ENCODE data around the gene ATG13.

ATG13 gene

DNA sequence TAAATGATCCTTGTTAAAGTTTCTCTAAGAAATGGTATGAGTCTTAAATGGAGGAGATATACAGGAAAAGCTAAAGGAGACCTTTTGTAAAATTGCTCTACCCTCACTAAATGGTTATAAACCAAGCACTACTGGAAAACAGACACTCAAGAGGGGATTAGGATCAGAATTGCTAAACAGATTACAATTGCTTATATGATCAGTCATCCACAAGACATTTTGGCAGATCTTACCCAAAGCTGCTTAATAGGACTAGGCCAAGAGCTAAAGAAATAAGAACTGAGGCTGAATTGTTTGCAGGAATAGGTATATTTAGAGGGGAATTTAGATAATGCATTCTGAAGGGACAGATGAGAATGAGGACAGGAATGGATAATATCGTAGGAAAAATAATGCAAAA lies 9.8 kb upstream of the ATG13 start:
- no peak overlapping the region for H3K4me3 ChIP-seq (ENCODE audit: low read depth, low read length)
- TF ChIP-seq, protein P1, sequence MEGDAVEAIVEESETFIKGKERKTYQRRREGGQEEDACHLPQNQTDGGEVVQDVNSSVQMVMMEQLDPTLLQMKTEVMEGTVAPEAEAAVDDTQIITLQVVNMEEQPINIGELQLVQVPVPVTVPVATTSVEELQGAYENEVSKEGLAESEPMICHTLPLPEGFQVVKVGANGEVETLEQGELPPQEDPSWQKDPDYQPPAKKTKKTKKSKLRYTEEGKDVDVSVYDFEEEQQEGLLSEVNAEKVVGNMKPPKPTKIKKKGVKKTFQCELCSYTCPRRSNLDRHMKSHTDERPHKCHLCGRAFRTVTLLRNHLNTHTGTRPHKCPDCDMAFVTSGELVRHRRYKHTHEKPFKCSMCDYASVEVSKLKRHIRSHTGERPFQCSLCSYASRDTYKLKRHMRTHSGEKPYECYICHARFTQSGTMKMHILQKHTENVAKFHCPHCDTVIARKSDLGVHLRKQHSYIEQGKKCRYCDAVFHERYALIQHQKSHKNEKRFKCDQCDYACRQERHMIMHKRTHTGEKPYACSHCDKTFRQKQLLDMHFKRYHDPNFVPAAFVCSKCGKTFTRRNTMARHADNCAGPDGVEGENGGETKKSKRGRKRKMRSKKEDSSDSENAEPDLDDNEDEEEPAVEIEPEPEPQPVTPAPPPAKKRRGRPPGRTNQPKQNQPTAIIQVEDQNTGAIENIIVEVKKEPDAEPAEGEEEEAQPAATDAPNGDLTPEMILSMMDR (IDR thresholded peaks at IDR 0.05; ENCODE audit: low read depth, low read length), result no peak

DNA sequence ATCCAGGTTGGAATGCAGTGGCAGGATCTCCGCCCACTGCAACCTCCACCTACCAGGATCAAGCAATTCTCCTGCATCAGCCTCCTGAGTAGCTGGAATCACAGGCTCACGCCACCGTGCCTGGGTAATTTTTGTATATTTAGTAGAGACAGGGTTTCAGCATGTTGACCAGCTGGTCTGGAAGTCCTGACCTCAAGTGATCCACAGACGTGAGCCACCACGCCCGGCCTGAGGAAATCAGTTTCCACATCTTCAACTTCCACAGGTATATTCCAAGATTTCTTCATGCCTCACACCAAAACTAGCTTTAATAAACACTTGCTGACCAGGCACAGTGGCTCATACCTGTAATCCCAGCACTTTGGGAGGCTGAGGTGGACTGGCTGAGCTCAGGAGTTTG lies 8.0 kb upstream of the ATG13 start:
- TF ChIP-seq, protein P1 (IDR thresholded peaks at IDR 0.05; ENCODE audit: low read depth, low read length), result no peak
- no peak overlapping the region for H3K4me3 ChIP-seq (ENCODE audit: low read depth, low read length)

DNA sequence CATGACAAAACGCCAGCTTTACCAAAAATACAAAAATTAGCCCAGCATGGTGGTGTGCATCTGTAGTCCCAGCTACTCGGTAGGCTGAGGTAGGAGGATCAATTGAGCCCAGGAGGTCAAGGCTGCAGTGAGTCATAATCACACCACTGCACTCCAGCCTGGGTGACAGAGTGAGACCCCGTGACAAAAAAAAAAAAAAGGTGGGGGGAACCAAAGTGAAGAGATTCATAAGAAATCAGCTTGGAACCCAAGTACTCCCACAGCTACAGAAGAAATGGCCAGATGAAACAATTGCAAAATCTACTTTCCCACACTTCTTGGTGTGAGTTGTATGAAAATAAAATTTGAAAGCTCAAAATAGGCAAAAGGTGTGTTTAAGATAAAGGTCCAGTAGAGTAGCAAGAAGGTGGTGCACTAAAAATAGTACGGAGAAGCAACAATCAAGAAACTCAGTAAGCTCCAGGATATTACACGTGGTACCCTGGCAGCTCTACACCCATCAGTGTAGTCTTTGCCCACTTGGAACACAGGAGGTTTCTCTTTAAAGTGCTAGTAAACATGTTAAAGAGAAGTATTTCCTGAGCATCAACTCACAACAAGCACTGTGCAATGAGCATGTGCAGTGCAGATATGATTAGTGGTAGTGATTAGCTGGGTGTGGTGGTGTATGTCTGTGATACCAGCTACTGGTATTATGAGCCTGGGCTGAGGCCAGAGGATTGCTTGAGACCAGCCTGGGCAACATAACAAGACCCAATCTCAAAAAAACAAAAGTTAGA lies 5.6 kb upstream of the ATG13 start:
- TF ChIP-seq, protein P1 (IDR thresholded peaks at IDR 0.05; ENCODE audit: low read depth, low read length), result no peak
- no peak overlapping the region for H3K4me3 ChIP-seq (ENCODE audit: low read depth, low read length)

DNA sequence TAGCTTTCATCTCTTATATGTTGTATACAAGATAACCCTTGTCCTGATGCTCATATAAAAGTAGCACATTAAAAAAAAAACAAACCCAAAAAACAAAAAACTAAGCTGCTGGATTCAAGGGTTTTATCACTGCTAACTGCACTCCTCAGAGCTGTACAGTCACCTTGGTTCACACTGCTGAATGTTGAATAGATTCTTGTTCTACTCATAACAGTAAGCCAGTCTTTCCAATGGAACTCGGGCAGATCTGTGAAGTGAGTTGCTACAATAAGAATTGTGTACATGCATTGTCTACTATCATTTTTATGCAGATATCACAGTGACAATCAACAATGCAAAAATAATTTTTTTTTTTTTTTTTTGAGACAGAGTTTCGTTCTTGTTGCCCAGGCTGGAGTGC lies 5.0 kb upstream of the ATG13 start:
- H3K4me3 ChIP-seq (ENCODE audit: low read depth, low read length), result no peak overlapping the region
- TF ChIP-seq, protein P1 (IDR thresholded peaks at IDR 0.05; ENCODE audit: low read depth, low read length), result no peak

DNA sequence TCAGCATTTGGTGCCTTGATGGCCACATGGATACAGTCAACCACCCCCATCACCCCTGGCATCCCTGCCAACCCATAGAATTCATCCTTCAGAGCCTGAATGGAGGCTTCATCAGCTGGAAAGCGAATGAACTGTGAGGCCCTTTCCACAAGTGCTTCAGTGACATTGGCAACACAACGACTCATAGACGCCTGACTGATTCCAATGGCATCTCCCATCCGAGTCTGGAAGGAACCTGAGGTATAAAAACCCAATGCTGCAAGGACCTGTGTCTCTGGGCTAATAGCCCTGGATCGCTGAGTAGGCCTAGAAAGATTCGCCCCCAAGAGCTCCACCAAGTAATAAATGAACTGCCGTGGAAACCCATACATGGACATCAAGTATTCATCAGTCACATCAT lies 1.6 kb upstream of the ATG13 start:
- TF ChIP-seq, protein P1 (IDR thresholded peaks at IDR 0.05; ENCODE audit: low read depth, low read length), result no peak
- H3K4me3 ChIP-seq (ENCODE audit: low read depth, low read length), result no peak overlapping the region

DNA sequence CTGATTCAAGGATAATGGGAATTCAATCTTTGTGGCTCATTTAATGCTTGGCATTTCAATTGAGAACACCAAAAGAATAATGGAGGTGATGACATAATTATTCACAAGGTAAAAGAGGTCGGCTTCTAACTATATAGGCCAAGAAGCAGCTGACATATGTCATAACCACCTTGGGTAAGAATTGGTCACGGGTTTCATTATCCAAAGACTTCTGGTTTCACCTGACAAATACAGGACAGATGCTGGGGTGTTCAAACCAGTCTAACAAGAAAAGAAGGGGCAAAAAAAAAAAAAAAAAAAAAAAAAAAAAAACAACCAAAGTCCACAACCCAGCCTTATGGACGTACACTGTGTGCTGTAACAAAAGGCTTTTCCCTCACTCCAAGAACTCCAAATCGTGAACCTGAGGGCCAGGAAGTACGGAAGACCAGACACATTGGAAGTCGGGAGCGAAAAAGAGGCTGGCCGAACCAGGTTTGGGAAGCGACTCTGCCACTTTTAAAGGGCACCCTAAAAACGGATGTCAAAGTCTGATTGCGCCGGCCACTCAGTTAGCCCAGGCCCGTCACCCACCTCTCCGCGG lies 711 bp upstream of the ATG13 start:
- H3K4me3 ChIP-seq (ENCODE audit: low read depth, low read length), result peak overlapping the region; percentile 82
- TF ChIP-seq, protein P1 (IDR thresholded peaks at IDR 0.05; ENCODE audit: low read depth, low read length), result no peak

DNA sequence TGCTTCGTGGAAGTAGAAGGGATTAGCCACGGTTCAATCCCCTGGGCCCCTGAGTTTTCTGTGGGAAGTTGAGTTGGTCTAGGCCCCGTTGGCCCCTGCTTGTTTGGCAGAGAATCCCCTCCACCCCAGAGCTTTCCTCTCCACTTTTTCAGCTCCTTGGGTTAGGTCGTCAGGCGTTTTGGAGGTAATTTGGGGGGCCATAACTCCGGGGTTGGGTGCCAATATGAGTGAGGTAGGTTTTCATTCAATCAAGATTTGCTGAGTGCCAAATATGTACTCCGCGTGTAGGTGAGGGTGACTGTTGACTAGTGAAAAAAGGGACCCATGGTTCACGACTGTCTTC lies 590 bp downstream of the ATG13 start:
- TF ChIP-seq, protein P1 (IDR thresholded peaks at IDR 0.05; ENCODE audit: low read depth, low read length), result no peak
- peak overlapping the region; percentile 82 for H3K4me3 ChIP-seq (ENCODE audit: low read depth, low read length)

Data from WI38 (cell line).